GM10266 (cell line): Measurements from ENCODE around the gene LEMD3.

ENCODE experiments used
- DNase-seq: peaks from one replicate; pipeline ENCODE4 v3.0.0; 2012; ENCODE audit errors: extremely low spot score
- CTCF ChIP-seq: IDR thresholded peaks from 2 replicates; pipeline ENCODE4 v1.5.1; 2012; ENCODE audit warnings: mild to moderate bottlenecking, low read depth; ENCODE audit not compliant: control insufficient read depth, insufficient read depth; ENCODE audit errors: missing control alignments

Gene LEMD3

GRCh38 chr12:65125975-65126374, 43.4 kb upstream of the LEMD3 start:
- DNase-seq = no peak
- no peak for TF ChIP-seq CTCF

GRCh38 chr12:65126482-65126881, 42.9 kb upstream of the LEMD3 start:
- TF ChIP-seq CTCF = no peak

GRCh38 chr12:65133879-65134278, 35.5 kb upstream of the LEMD3 start:
- no peak for DNase-seq
- TF ChIP-seq CTCF = no peak

More at GRCh38 chr12:65126482-65126881, 42.9 kb upstream of the LEMD3 start:
- DNase-seq = no peak

GRCh38 chr12:65139389-65139788, 30.0 kb upstream of the LEMD3 start:
- TF ChIP-seq CTCF = no peak
- DNase-seq = no peak

- TF ChIP-seq CTCF = no peak
- DNase-seq = no peak
Observed at GRCh38 chr12:65140738-65141137, 28.6 kb upstream of the LEMD3 start.

GRCh38 chr12:65147312-65147905, 22.0 kb upstream of the LEMD3 start:
- no peak for DNase-seq
- no peak for TF ChIP-seq CTCF

GRCh38 chr12:65152012-65152411, 17.4 kb upstream of the LEMD3 start:
- TF ChIP-seq CTCF = no peak
- no peak for DNase-seq
